HEK293 (cell line): Measurements from ENCODE around the gene MRAP2.

Source experiments
- GLIS2 ChIP-seq: fragments of 450-650 bp; formaldehyde crosslinking; IDR thresholded peaks from 2 replicates; pipeline ENCODE4 v1.5.1; 2016; ENCODE audit warnings: missing biosample characterization, missing genetic modification characterization
- ZBTB1 ChIP-seq: fragments of 450-650 bp; formaldehyde crosslinking; IDR thresholded peaks from 2 replicates; pipeline ENCODE4 v1.5.1; 2016; ENCODE audit warnings: missing biosample characterization, missing genetic modification characterization
- ZBTB7A ChIP-seq: fragments of 450-650 bp; formaldehyde crosslinking; IDR thresholded peaks from 2 replicates; pipeline ENCODE4 v1.5.1; 2016; ENCODE audit warnings: low read depth, missing biosample characterization, missing genetic modification characterization
- ZFP3 ChIP-seq: fragments of 450-650 bp; formaldehyde crosslinking; IDR thresholded peaks from 2 replicates; pipeline ENCODE4 v1.5.1; 2016; ENCODE audit warnings: low read depth, missing biosample characterization, missing genetic modification characterization
- ZNF121 ChIP-seq: fragments of 450-650 bp; formaldehyde crosslinking; IDR thresholded peaks from 2 replicates; pipeline ENCODE4 v1.5.1; 2016; ENCODE audit warnings: missing biosample characterization, missing genetic modification characterization
- ZNF146 ChIP-seq: fragments of 450-650 bp; formaldehyde crosslinking; IDR thresholded peaks from 2 replicates; pipeline ENCODE4 v1.5.1; 2016; ENCODE audit warnings: missing biosample characterization, missing genetic modification characterization
- ZNF16 ChIP-seq: fragments of 450-650 bp; formaldehyde crosslinking; IDR thresholded peaks from 2 replicates; pipeline ENCODE4 v1.5.1; 2016; ENCODE audit warnings: low read depth, missing biosample characterization, missing genetic modification characterization
- ZNF174 ChIP-seq: fragments of 450-650 bp; formaldehyde crosslinking; IDR thresholded peaks from 2 replicates; pipeline ENCODE4 v1.5.0; 2017; ENCODE audit warnings: missing biosample characterization, mild to moderate bottlenecking, missing genetic modification characterization
- ZNF23 ChIP-seq: fragments of 450-650 bp; formaldehyde crosslinking; IDR thresholded peaks from 2 replicates; pipeline ENCODE4 v1.5.1; 2016; ENCODE audit warnings: missing biosample characterization, missing genetic modification characterization, borderline replicate concordance
- ZNF549 ChIP-seq: fragments of 450-650 bp; IDR thresholded peaks from 2 replicates; pipeline ENCODE4 v1.5.1; 2018; ENCODE audit warnings: missing biosample characterization, missing genetic modification characterization, mild to moderate bottlenecking, inconsistent platforms, moderate library complexity
- TF ChIP-seq, protein P1 (sequence below): fragments of 450-650 bp; IDR thresholded peaks from 2 replicates; pipeline ENCODE4 v1.5.1; 2018; ENCODE audit warnings: missing biosample characterization, mild to moderate bottlenecking, missing genetic modification characterization
- TF ChIP-seq, protein P2 (sequence below): fragments of 450-650 bp; formaldehyde crosslinking; IDR thresholded peaks from 2 replicates; pipeline ENCODE4 v1.5.1; 2017; ENCODE audit warnings: missing biosample characterization, missing genetic modification characterization
- TF ChIP-seq, protein P3 (sequence below): fragments of 450-650 bp; formaldehyde crosslinking; IDR thresholded peaks from 2 replicates; pipeline ENCODE4 v1.5.1; 2017; ENCODE audit warnings: missing biosample characterization, mild to moderate bottlenecking, missing genetic modification characterization, moderate library complexity
- TF ChIP-seq, protein P4 (sequence below): fragments of 450-650 bp; formaldehyde crosslinking; IDR thresholded peaks from 2 replicates; pipeline ENCODE4 v1.5.1; 2016; ENCODE audit warnings: missing biosample characterization, missing genetic modification characterization
- TF ChIP-seq, protein P5 (sequence below): fragments of 450-650 bp; formaldehyde crosslinking; IDR thresholded peaks from 2 replicates; pipeline ENCODE4 v1.5.1; 2017; ENCODE audit warnings: missing biosample characterization, missing genetic modification characterization
- TF ChIP-seq, protein P6 (sequence below): fragments of 450-650 bp; formaldehyde crosslinking; IDR thresholded peaks from 2 replicates; pipeline ENCODE4 v1.5.1; 2016; ENCODE audit warnings: missing biosample characterization, missing genetic modification characterization
- TF ChIP-seq, protein P7 (sequence below): fragments of 450-650 bp; formaldehyde crosslinking; IDR thresholded peaks from 2 replicates; pipeline ENCODE4 v1.5.1; 2016; ENCODE audit warnings: missing biosample characterization, missing genetic modification characterization
- TF ChIP-seq, protein P8 (sequence below): fragments of 450-650 bp; formaldehyde crosslinking; IDR thresholded peaks from 2 replicates; pipeline ENCODE4 v1.5.1; 2016; ENCODE audit warnings: missing biosample characterization, missing genetic modification characterization
- TF ChIP-seq, protein P9 (sequence below): fragments of 450-650 bp; formaldehyde crosslinking; IDR thresholded peaks from 2 replicates; pipeline ENCODE4 v1.5.1; 2016; ENCODE audit warnings: missing biosample characterization, missing genetic modification characterization
- TF ChIP-seq, protein P10 (sequence below): fragments of 450-650 bp; formaldehyde crosslinking; IDR thresholded peaks from 2 replicates; pipeline ENCODE4 v1.5.1; 2016; ENCODE audit warnings: missing biosample characterization, missing genetic modification characterization

The MRAP2 gene

DNA sequence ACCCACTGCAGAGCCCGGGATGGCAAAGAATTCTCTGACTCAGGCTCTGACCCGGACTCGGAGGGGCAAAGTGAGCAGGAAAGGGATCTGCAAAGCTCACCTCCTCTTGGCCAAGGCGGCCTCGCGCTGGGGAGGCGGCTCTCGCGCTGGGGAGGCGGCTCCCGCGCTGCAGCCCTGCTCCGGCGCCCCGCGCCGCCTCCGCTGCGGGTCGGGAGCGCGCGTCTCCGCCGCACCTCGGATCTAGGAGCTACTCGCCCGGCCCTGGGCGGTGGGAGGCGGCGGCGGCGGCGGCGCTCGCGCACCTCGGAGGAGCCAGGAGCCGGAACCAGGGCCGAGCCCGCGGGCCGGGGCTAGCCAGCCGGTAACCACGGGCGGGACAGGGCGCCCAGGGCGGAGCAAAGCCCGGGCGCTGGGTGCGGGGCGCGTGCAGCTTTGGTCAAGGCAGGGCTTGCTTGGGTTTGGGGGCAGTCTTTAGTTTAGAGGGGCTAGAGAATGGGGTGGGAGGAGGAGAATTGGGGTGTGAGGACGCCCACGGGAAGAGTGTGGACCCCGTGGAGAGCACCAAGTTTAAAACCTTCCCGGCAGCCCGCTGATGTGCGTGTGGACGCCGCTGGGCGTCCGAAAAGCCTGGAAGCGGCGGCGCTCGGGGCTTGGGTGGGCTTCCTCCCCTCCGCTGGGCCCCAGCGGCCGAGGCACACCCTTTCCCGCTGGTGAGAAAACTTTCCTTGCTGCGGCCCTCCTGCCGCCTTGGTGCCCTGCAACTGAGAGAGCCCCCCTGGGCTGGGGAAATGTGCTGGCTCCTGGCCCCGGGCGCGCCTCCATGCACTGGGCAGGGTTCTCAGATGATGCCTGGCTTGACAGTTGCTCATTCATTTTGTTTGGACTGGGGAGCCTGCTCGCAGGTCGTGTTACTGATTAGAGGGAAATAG is at the start of gene MRAP2 (continued):
- TF ChIP-seq, protein P1, sequence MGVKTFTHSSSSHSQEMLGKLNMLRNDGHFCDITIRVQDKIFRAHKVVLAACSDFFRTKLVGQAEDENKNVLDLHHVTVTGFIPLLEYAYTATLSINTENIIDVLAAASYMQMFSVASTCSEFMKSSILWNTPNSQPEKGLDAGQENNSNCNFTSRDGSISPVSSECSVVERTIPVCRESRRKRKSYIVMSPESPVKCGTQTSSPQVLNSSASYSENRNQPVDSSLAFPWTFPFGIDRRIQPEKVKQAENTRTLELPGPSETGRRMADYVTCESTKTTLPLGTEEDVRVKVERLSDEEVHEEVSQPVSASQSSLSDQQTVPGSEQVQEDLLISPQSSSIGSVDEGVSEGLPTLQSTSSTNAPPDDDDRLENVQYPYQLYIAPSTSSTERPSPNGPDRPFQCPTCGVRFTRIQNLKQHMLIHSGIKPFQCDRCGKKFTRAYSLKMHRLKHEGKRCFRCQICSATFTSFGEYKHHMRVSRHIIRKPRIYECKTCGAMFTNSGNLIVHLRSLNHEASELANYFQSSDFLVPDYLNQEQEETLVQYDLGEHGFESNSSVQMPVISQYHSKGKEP (tag by site-specific recombination) = peak; percentile 61
- TF ChIP-seq ZBTB1 (tag by site-specific recombination) (no peak), ZNF16 (tag by site-specific recombination) (no peak), ZNF121 (tag by site-specific recombination) (no peak), ZNF23 (no peak), ZNF549 (0 out of 2 replicates have a peak, but pooled peaks have one; percentile 22), ZNF174 (tag by site-specific recombination) (no peak), GLIS2 (tag by site-specific recombination) (peak; percentile 64; the same call in 1 of the 2 replicates), ZBTB7A (tag by site-specific recombination) (no peak), ZNF146 (no peak), ZFP3 (tag by site-specific recombination) (no peak)
- TF ChIP-seq, protein P2, sequence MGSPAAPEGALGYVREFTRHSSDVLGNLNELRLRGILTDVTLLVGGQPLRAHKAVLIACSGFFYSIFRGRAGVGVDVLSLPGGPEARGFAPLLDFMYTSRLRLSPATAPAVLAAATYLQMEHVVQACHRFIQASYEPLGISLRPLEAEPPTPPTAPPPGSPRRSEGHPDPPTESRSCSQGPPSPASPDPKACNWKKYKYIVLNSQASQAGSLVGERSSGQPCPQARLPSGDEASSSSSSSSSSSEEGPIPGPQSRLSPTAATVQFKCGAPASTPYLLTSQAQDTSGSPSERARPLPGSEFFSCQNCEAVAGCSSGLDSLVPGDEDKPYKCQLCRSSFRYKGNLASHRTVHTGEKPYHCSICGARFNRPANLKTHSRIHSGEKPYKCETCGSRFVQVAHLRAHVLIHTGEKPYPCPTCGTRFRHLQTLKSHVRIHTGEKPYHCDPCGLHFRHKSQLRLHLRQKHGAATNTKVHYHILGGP (tag by site-specific recombination) = no peak
- TF ChIP-seq, protein P3, sequence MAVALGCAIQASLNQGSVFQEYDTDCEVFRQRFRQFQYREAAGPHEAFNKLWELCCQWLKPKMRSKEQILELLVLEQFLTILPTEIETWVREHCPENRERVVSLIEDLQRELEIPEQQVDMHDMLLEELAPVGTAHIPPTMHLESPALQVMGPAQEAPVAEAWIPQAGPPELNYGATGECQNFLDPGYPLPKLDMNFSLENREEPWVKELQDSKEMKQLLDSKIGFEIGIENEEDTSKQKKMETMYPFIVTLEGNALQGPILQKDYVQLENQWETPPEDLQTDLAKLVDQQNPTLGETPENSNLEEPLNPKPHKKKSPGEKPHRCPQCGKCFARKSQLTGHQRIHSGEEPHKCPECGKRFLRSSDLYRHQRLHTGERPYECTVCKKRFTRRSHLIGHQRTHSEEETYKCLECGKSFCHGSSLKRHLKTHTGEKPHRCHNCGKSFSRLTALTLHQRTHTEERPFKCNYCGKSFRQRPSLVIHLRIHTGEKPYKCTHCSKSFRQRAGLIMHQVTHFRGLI = peak; percentile 17; the same call in 1 of the 2 replicates
- TF ChIP-seq, protein P4, sequence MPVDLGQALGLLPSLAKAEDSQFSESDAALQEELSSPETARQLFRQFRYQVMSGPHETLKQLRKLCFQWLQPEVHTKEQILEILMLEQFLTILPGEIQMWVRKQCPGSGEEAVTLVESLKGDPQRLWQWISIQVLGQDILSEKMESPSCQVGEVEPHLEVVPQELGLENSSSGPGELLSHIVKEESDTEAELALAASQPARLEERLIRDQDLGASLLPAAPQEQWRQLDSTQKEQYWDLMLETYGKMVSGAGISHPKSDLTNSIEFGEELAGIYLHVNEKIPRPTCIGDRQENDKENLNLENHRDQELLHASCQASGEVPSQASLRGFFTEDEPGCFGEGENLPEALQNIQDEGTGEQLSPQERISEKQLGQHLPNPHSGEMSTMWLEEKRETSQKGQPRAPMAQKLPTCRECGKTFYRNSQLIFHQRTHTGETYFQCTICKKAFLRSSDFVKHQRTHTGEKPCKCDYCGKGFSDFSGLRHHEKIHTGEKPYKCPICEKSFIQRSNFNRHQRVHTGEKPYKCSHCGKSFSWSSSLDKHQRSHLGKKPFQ (tag by site-specific recombination) = no peak
- TF ChIP-seq, protein P5, sequence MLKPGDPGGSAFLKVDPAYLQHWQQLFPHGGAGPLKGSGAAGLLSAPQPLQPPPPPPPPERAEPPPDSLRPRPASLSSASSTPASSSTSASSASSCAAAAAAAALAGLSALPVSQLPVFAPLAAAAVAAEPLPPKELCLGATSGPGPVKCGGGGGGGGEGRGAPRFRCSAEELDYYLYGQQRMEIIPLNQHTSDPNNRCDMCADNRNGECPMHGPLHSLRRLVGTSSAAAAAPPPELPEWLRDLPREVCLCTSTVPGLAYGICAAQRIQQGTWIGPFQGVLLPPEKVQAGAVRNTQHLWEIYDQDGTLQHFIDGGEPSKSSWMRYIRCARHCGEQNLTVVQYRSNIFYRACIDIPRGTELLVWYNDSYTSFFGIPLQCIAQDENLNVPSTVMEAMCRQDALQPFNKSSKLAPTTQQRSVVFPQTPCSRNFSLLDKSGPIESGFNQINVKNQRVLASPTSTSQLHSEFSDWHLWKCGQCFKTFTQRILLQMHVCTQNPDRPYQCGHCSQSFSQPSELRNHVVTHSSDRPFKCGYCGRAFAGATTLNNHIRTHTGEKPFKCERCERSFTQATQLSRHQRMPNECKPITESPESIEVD = no peak
- TF ChIP-seq, protein P6, sequence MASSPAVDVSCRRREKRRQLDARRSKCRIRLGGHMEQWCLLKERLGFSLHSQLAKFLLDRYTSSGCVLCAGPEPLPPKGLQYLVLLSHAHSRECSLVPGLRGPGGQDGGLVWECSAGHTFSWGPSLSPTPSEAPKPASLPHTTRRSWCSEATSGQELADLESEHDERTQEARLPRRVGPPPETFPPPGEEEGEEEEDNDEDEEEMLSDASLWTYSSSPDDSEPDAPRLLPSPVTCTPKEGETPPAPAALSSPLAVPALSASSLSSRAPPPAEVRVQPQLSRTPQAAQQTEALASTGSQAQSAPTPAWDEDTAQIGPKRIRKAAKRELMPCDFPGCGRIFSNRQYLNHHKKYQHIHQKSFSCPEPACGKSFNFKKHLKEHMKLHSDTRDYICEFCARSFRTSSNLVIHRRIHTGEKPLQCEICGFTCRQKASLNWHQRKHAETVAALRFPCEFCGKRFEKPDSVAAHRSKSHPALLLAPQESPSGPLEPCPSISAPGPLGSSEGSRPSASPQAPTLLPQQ (tag by site-specific recombination) = peak; percentile 50; the same call in 1 of the 2 replicates
- TF ChIP-seq, protein P7, sequence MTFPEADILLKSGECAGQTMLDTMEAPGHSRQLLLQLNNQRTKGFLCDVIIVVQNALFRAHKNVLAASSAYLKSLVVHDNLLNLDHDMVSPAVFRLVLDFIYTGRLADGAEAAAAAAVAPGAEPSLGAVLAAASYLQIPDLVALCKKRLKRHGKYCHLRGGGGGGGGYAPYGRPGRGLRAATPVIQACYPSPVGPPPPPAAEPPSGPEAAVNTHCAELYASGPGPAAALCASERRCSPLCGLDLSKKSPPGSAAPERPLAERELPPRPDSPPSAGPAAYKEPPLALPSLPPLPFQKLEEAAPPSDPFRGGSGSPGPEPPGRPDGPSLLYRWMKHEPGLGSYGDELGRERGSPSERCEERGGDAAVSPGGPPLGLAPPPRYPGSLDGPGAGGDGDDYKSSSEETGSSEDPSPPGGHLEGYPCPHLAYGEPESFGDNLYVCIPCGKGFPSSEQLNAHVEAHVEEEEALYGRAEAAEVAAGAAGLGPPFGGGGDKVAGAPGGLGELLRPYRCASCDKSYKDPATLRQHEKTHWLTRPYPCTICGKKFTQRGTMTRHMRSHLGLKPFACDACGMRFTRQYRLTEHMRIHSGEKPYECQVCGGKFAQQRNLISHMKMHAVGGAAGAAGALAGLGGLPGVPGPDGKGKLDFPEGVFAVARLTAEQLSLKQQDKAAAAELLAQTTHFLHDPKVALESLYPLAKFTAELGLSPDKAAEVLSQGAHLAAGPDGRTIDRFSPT (tag by site-specific recombination) = no peak
- TF ChIP-seq, protein P8, sequence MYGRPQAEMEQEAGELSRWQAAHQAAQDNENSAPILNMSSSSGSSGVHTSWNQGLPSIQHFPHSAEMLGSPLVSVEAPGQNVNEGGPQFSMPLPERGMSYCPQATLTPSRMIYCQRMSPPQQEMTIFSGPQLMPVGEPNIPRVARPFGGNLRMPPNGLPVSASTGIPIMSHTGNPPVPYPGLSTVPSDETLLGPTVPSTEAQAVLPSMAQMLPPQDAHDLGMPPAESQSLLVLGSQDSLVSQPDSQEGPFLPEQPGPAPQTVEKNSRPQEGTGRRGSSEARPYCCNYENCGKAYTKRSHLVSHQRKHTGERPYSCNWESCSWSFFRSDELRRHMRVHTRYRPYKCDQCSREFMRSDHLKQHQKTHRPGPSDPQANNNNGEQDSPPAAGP = peak; percentile 40; the same call in 1 of the 2 replicates
- TF ChIP-seq, protein P9, sequence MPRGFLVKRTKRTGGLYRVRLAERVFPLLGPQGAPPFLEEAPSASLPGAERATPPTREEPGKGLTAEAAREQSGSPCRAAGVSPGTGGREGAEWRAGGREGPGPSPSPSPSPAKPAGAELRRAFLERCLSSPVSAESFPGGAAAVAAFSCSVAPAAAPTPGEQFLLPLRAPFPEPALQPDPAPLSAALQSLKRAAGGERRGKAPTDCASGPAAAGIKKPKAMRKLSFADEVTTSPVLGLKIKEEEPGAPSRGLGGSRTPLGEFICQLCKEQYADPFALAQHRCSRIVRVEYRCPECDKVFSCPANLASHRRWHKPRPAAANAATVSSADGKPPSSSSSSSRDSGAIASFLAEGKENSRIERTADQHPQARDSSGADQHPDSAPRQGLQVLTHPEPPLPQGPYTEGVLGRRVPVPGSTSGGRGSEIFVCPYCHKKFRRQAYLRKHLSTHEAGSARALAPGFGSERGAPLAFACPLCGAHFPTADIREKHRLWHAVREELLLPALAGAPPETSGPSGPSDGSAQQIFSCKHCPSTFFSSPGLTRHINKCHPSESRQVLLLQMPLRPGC = no peak
- TF ChIP-seq, protein P10, sequence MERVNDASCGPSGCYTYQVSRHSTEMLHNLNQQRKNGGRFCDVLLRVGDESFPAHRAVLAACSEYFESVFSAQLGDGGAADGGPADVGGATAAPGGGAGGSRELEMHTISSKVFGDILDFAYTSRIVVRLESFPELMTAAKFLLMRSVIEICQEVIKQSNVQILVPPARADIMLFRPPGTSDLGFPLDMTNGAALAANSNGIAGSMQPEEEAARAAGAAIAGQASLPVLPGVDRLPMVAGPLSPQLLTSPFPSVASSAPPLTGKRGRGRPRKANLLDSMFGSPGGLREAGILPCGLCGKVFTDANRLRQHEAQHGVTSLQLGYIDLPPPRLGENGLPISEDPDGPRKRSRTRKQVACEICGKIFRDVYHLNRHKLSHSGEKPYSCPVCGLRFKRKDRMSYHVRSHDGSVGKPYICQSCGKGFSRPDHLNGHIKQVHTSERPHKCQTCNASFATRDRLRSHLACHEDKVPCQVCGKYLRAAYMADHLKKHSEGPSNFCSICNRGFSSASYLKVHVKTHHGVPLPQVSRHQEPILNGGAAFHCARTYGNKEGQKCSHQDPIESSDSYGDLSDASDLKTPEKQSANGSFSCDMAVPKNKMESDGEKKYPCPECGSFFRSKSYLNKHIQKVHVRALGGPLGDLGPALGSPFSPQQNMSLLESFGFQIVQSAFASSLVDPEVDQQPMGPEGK (tag by site-specific recombination) = peak; percentile 35; the same call in 1 of the 2 replicates
